ENCODE results near the gene SLC38A4. TPM values are rescaled to one million over a fixed set of nuclear protein-coding genes. Genes with fewer than 3 reads are reported as not detected.

SLC38A4 gene
- total and polyA plus RNA-seq, 2 experiments from 2014 or later, result 16.5 to 37.3 TPM

GRCh38 chr12:46751173-46751572, 74.6 kb downstream of the SLC38A4 start:
- no peaks in the 10 kb centered on the region for H3K79me2 ChIP-seq
- no peaks in the 10 kb centered on the region for H3K27me3 ChIP-seq
- H3K9me2 ChIP-seq (replicated peaks; ENCODE audit: insufficient read depth), result no peaks in the 10 kb centered on the region
- DNase-seq (ENCODE audit: low spot score), result no peak
- H3K27ac ChIP-seq, result no peak overlapping the region
- TF ChIP-seq EZH2 (IDR thresholded peaks at IDR 0.05; ENCODE audit: borderline replicate concordance) (no peak), CTCF (IDR thresholded peaks at IDR 0.05; ENCODE audit: poor library complexity) (no peak), EZH2phosphoT487 (IDR thresholded peaks at IDR 0.05; ENCODE audit: low read depth, severe bottlenecking, unreplicated experiment) (no peak)
- WGBS (ENCODE audit: low lambda C conversion rate, missing lambda C conversion rate), result no CpG with 5 or more reads among the region's 1 CpG
- H3K4me2 ChIP-seq, result no peak overlapping the region
- no peaks in the 10 kb centered on the region for H3K36me3 ChIP-seq (replicated peaks; ENCODE audit: insufficient read depth, low read depth)
- H3K4me3 ChIP-seq, result no peak overlapping the region
- H2AFZ ChIP-seq, result no peak overlapping the region
- no peaks in the 10 kb centered on the region for H3K9me3 ChIP-seq (ENCODE audit: low read depth)
- no peaks in the 10 kb centered on the region for H4K20me1 ChIP-seq (ENCODE audit: insufficient read depth, poor library complexity, severe bottlenecking)
- no peaks in the 10 kb centered on the region for H3K4me1 ChIP-seq (ENCODE audit: insufficient read depth)

- H3K4me2 ChIP-seq, result no peak overlapping the region
- H3K9me2 ChIP-seq (replicated peaks; ENCODE audit: insufficient read depth), result no peaks in the 10 kb centered on the region
- H2AFZ ChIP-seq, result no peak overlapping the region
- no peaks in the 10 kb centered on the region for H3K9me3 ChIP-seq (ENCODE audit: low read depth)
- no peak overlapping the region for H3K4me3 ChIP-seq
- H3K36me3 ChIP-seq (replicated peaks; ENCODE audit: insufficient read depth, low read depth), result no peaks in the 10 kb centered on the region
- no peaks in the 10 kb centered on the region for H3K4me1 ChIP-seq (ENCODE audit: insufficient read depth)
- no peaks in the 10 kb centered on the region for H4K20me1 ChIP-seq (ENCODE audit: insufficient read depth, poor library complexity, severe bottlenecking)
- no peak for TF ChIP-seq CTCF (IDR thresholded peaks at IDR 0.05; ENCODE audit: poor library complexity)
- no peak for TF ChIP-seq EZH2phosphoT487 (IDR thresholded peaks at IDR 0.05; ENCODE audit: low read depth, severe bottlenecking, unreplicated experiment)
- no peak for TF ChIP-seq EZH2 (IDR thresholded peaks at IDR 0.05; ENCODE audit: borderline replicate concordance)
- no peaks in the 10 kb centered on the region for H3K79me2 ChIP-seq
- no peak for DNase-seq (ENCODE audit: low spot score)
- H3K27ac ChIP-seq, result no peak overlapping the region
- WGBS (ENCODE audit: low lambda C conversion rate, missing lambda C conversion rate), result 95% methylated on average over 4 of the region's 4 CpGs
- no peaks in the 10 kb centered on the region for H3K27me3 ChIP-seq
Measured at GRCh38 chr12:46749322-46749721, 76.5 kb downstream of the SLC38A4 start.

- no peaks in the 10 kb centered on the region for H3K9me3 ChIP-seq (ENCODE audit: low read depth)
Measured at GRCh38 chr12:46744283-46744682, 81.5 kb downstream of the SLC38A4 start.

More at GRCh38 chr12:46744283-46744682, 81.5 kb downstream of the SLC38A4 start:
- H3K9me2 ChIP-seq (replicated peaks; ENCODE audit: insufficient read depth), result no peaks in the 10 kb centered on the region
- H3K4me2 ChIP-seq, result no peak overlapping the region
- no peak overlapping the region for H3K4me3 ChIP-seq
- H4K20me1 ChIP-seq (ENCODE audit: insufficient read depth, poor library complexity, severe bottlenecking), result no peaks in the 10 kb centered on the region
- 90% methylated on average over 3 of the region's 3 CpGs for WGBS (ENCODE audit: low lambda C conversion rate, missing lambda C conversion rate)
- no peak overlapping the region for H2AFZ ChIP-seq
- H3K4me1 ChIP-seq (ENCODE audit: insufficient read depth), result no peaks in the 10 kb centered on the region
- no peak for DNase-seq (ENCODE audit: low spot score)
- H3K27ac ChIP-seq, result no peak overlapping the region
- H3K27me3 ChIP-seq, result no peaks in the 10 kb centered on the region
- H3K79me2 ChIP-seq, result no peaks in the 10 kb centered on the region
- TF ChIP-seq CTCF (IDR thresholded peaks at IDR 0.05; ENCODE audit: poor library complexity) (no peak), EZH2 (IDR thresholded peaks at IDR 0.05; ENCODE audit: borderline replicate concordance) (no peak), EZH2phosphoT487 (IDR thresholded peaks at IDR 0.05; ENCODE audit: low read depth, severe bottlenecking, unreplicated experiment) (no peak)
- H3K36me3 ChIP-seq (replicated peaks; ENCODE audit: insufficient read depth, low read depth), result no peaks in the 10 kb centered on the region
